Measurements from ENCODE around the gene MCAM. TPM values are rescaled to one million over a fixed set of nuclear protein-coding genes. Genes with fewer than 3 reads are reported as not detected.

Gene MCAM, protein sequence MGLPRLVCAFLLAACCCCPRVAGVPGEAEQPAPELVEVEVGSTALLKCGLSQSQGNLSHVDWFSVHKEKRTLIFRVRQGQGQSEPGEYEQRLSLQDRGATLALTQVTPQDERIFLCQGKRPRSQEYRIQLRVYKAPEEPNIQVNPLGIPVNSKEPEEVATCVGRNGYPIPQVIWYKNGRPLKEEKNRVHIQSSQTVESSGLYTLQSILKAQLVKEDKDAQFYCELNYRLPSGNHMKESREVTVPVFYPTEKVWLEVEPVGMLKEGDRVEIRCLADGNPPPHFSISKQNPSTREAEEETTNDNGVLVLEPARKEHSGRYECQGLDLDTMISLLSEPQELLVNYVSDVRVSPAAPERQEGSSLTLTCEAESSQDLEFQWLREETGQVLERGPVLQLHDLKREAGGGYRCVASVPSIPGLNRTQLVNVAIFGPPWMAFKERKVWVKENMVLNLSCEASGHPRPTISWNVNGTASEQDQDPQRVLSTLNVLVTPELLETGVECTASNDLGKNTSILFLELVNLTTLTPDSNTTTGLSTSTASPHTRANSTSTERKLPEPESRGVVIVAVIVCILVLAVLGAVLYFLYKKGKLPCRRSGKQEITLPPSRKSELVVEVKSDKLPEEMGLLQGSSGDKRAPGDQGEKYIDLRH
- not detected for polyA plus RNA-seq (ENCODE audit: low read depth in 6 of 6)

DNA sequence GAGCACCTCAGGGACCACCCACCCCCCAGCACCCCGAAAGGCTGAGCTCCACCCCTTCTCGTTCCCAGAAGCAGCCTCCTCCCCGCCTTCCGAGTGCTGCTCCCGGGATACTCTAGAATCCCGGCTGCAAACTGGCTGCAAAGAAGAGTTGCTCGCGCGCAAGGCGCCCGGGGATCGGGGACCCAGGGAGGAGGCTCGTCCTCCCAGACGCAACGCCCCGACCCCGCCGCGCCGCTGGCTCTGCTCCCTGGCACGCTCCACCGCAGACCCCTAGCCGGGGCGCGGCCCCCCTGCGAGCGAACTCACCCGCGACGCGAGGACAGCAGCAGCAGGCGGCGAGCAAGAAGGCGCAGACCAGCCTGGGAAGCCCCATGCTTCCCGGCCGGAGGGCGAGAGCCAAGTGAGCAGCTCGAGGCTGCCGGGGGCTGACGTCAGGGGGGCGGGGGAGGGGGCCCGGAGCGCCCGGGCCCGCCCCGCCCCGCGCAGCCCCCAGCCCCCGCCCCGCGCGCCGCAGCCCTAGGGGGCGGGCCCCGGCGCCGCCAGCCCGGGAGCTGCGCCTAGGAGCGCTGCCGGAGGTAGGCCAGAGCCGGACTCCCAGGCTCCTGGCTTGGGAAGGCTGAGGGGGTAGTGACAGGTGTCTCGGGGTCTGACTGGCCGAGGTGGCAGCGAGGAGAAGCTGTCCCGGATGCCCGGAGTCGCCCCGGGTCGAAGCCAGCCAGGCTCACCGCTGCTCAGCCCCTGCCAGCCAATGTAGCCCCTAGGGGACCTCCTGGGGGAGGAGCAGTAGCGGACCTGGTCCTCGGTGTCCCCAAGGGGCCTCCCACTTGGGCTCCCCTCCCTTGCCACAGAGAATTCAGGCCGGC is at the start of gene MCAM:
MCAM (minus strand) TSS at position 402 of the 863 bp plus-strand sequence; CDS start at position 373, 29 bp downstream.
- no peak within 1 kb of the TSS for H3K27ac Mint-ChIP-seq
- DNase-seq (no peak), ATAC-seq (ENCODE audit: low read depth in 2 of 2) (no peak)
- H3K27me3 Mint-ChIP-seq = peaks cover 12 to 52% (median 40%) of the 10 kb centered on the region in 3 donors
- peak within 1 kb of the TSS; percentile 54 to 85 (median 76) for H3K4me3 Mint-ChIP-seq
- H3K4me1 Mint-ChIP-seq = peaks cover 29 to 45% (median 34%) of the 10 kb centered on the region in 3 donors
- H3K9me3 Mint-ChIP-seq = no peaks in the 10 kb centered on the region
- H3K36me3 Mint-ChIP-seq = no peaks in the 10 kb centered on the region

DNA sequence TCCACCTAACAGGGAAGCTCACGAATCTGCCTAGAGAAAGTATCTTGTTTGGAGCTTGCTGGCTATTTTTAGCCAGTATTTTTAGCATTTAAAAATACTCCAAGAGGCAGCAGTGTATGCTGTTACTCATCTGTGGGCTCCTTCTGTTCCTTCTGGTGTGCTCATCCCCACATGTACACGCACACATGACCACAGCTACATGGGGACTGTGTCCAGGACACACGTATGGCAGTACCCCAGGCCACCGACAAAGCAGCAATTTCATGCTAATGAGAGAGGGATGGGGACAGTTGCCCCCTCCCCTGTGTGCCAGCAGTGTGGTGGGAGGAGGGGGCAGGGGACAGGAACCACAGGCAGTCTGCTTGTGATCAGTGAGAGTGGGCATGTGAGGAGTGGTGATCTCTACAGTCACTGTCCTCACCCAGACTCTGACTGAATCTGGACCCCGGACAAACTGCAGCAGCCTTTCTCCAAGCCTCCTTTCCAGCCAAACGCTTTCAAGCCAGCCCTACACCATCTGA is 48.2 kb upstream of the MCAM start:
- DNase-seq (no peak), ATAC-seq (ENCODE audit: low read depth in 2 of 2) (no peak)
- H3K36me3 Mint-ChIP-seq = peaks cover 0 to 9% of the 10 kb centered on the region in 2 donors
- H3K27me3 Mint-ChIP-seq = peaks cover 37 to 76% (median 71%) of the 10 kb centered on the region in 3 donors
- H3K9me3 Mint-ChIP-seq = peaks cover 0 to 3% (median 0%) of the 10 kb centered on the region in 7 donors
- peak overlapping the region in 4 of 8 donors; percentile 64 to 87 (median 86) for H3K4me3 Mint-ChIP-seq
- H3K4me1 Mint-ChIP-seq = peaks cover 5 to 16% (median 7%) of the 10 kb centered on the region in 3 donors
- H3K27ac Mint-ChIP-seq = no peak overlapping the region

DNA sequence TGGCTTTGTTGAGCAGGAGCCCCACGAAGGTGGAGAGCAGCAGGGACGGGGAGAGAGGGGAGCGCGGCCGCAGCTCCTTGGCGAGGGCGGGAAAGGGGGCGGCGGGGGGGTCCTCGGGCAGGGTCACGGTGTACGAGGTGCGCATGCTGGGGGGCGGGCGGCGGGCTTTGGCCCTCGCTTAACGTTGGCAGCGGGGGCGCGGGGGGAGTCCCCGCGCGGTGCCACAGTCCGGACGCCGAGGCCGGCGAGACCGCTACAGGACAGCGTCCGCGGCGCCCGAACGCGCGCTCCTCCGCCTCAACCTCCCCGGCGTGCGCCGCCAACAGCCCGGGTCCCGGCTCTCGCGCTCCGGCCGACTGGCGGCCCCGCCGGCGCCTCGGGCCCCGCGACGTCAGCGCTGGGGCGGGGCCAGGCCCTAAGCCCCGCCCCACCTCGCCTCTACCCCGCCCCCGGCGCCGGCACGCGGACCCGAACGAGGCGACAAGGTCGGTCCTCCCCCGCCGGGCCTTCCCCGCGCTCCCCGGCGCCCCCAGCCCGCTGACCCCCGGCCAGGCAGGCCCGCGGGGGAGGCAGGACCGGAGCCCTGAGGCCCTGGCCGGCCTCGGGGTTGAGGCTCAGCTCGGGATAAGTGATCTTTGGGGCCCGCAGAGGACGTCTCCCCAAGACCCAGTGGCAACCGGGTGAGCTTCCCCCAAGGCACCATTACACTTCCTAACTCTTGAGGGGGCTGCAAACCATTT is 47.1 kb upstream of the MCAM start:
- peaks cover 41 to 69% (median 62%) of the 10 kb centered on the region in 3 donors for H3K27me3 Mint-ChIP-seq

DNA sequence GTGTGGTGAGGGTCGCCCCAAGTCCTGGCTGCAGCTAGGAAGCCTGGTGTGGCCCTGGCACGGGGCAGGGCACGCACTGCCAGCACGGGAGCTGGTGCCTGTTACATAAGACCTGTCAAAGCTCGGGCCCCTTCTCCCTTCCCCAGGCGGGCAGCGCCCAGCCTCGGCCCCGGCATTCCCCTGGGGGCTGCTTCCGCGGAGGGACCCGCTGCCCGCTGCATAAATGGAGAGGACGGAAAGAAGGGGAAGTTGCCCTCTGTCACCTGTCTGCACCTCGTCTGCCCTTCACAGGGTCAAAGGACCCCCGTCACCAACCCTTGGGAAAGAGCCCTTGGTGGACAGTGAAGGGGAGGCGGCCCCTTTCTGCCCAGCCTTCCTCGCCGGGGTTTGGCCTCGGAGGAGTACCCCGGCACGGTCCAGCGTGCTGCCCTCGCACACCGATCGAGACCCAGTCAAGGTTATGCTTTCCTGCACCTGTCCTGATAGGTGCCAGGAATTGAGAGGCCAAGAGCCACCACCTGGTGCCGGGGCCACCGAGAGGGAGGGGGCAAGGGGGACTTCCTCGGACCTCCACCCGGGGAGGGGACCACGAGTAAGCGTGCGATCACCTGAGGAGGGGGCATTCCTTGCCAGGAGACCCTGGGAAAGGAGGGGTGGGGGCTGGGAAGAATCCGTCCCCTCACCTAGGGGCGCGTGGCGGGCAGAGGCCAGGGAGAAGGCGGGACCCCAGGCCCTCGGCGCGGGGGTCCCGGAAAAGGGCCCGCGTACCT is 46.3 kb upstream of the MCAM start:
- H3K4me1 Mint-ChIP-seq = peaks cover 16 to 29% (median 19%) of the 10 kb centered on the region in 3 donors
- peaks cover 0 to 3% (median 0%) of the 10 kb centered on the region in 7 donors for H3K9me3 Mint-ChIP-seq
- H3K27ac Mint-ChIP-seq = peak overlapping the region in 1 of 6 donors; percentile 36
- peak overlapping the region in 7 of 8 donors; percentile 45 to 82 (median 68) for H3K4me3 Mint-ChIP-seq
- DNase-seq (no peak), ATAC-seq (ENCODE audit: low read depth in 2 of 2) (no peak)
- H3K27me3 Mint-ChIP-seq = peaks cover 41 to 63% (median 56%) of the 10 kb centered on the region in 3 donors
- H3K36me3 Mint-ChIP-seq = peaks cover 0 to 9% of the 10 kb centered on the region in 2 donors

More for the DNA sequence above, 47.1 kb upstream of the MCAM start:
- ATAC-seq (ENCODE audit: low read depth in 2 of 2) (peak; percentile 84 to 86), DNase-seq (peak; percentile 52)
- H3K36me3 Mint-ChIP-seq = peaks cover 0 to 9% of the 10 kb centered on the region in 2 donors
- peaks cover 0 to 3% (median 0%) of the 10 kb centered on the region in 7 donors for H3K9me3 Mint-ChIP-seq
- peak overlapping the region; percentile 44 to 91 (median 86) for H3K4me3 Mint-ChIP-seq
- peaks cover 16 to 27% (median 16%) of the 10 kb centered on the region in 3 donors for H3K4me1 Mint-ChIP-seq
- H3K27ac Mint-ChIP-seq = peak overlapping the region in 3 of 6 donors; percentile 24 to 94 (median 94)

DNA sequence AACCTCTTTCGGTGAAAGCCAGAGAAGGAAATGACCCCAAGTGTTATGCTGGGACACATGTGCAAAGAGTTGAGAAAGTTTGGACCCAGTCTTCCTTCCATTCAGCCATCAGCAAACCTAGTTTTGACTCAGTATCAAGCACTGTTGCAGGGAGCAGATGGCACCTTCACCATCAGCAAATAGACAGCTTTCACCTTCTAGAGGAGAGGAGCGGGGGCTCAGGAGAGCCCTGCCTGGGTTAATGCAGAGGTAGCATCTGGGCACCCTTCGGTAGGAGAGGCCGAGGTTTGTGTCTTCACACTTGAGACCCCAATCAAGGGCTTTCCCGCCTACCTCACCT is 45.8 kb upstream of the MCAM start:
- Mint-ChIP-seq H3K4me3 (peak overlapping the region in 7 of 8 donors; percentile 45 to 82 (median 65)), H3K27me3 (peaks cover 40 to 59% (median 53%) of the 10 kb centered on the region in 3 donors), H3K27ac (peak overlapping the region in 1 of 6 donors; percentile 3), H3K4me1 (peaks cover 20 to 35% (median 24%) of the 10 kb centered on the region in 3 donors), H3K9me3 (peaks cover 0 to 3% (median 0%) of the 10 kb centered on the region in 7 donors), H3K36me3 (peaks cover 0 to 9% of the 10 kb centered on the region in 2 donors)
- ATAC-seq (ENCODE audit: low read depth in 2 of 2) (no peak), DNase-seq (no peak)

DNA sequence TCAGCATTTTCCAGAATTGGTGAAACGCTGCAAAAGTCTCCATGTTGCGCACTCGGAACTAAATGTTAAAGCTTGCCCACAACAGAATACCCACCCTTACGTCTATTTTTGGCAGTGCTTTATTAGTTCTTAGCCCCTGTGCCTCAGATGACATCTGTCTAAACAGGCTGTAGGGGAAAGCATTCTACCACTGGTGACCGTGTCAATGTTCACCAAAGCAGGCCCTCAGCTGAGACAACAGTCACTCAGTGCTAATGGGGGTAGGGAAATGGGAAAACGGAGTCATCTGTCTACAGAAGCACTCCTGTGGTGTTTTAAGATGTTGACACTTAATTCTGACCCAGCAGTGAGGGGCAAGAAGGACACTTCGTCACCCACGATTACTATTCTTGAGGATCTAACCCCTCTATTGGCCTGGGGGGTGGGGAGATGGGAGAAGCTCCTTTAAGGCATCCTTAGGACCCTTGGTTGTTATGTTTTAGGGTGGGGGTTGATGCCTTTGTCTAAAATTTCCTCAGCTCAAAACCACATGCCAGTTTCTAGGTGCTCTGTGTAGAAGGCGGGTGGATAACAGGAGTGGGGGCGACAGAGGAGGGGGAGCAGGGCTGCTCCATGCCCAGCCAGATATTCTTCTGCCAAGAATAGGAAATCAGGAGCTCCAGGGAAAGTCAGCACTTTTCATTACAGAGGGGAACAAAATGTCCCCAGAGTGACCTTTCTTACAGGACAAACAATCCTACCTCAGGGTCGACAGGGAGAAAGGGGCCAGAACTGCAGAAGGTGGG is 45.2 kb upstream of the MCAM start:
- Mint-ChIP-seq H3K27me3 (peaks cover 34 to 59% (median 53%) of the 10 kb centered on the region in 3 donors), H3K27ac (peak overlapping the region in 1 of 6 donors; percentile 3), H3K4me3 (peak overlapping the region in 7 of 8 donors; percentile 15 to 82 (median 59)), H3K4me1 (peaks cover 26 to 40% (median 29%) of the 10 kb centered on the region in 3 donors), H3K36me3 (peaks cover 0 to 9% of the 10 kb centered on the region in 2 donors), H3K9me3 (peaks cover 0 to 3% (median 0%) of the 10 kb centered on the region in 7 donors)
- ATAC-seq (ENCODE audit: low read depth in 2 of 2) = no peak
- DNase-seq = no peak

DNA sequence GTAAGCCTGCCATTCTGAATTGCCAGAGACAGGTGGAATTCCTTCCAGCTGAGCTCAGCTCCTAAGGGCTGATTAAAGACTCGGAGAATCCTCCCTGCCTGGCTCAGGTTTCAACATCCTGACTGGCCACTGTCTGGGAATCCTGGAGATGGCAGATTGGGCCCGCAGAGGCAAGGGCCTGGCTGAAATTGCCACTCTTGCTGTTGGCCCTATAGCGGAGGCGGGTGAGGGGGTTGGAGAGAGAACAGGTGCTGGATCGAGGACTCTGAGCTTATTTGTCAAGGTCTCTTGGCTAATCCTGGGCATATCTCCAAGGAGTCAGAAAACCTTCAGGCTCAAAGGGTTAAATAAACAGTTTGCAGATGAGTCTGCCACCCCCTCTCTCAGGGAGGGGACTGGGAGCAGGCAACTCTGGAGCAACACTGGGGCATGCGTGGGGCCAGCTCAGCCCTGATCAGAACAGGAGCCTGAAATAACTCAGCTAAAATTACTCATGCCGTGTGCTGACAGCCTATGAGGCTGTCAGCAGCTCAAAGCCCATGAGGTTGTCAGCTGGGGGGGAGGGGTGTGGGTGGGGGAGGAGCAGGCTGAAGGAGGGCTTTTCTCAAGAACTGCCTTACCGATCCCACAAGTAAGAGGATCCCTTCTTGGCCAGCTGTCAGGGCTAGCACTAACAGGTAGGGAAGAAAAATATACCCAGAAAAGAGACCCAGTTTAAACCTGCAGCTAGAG is 44.3 kb upstream of the MCAM start:
- H3K4me3 Mint-ChIP-seq = peak overlapping the region in 1 of 8 donors; percentile 37
- peaks cover 25 to 57% (median 53%) of the 10 kb centered on the region in 3 donors for H3K27me3 Mint-ChIP-seq
- H3K27ac Mint-ChIP-seq = no peak overlapping the region
- ATAC-seq (ENCODE audit: low read depth in 2 of 2) = no peak
- no peak for DNase-seq
- H3K36me3 Mint-ChIP-seq = peaks cover 0 to 9% of the 10 kb centered on the region in 2 donors
- H3K4me1 Mint-ChIP-seq = peaks cover 33 to 47% (median 34%) of the 10 kb centered on the region in 3 donors
- peaks cover 0 to 3% (median 0%) of the 10 kb centered on the region in 7 donors for H3K9me3 Mint-ChIP-seq

DNA sequence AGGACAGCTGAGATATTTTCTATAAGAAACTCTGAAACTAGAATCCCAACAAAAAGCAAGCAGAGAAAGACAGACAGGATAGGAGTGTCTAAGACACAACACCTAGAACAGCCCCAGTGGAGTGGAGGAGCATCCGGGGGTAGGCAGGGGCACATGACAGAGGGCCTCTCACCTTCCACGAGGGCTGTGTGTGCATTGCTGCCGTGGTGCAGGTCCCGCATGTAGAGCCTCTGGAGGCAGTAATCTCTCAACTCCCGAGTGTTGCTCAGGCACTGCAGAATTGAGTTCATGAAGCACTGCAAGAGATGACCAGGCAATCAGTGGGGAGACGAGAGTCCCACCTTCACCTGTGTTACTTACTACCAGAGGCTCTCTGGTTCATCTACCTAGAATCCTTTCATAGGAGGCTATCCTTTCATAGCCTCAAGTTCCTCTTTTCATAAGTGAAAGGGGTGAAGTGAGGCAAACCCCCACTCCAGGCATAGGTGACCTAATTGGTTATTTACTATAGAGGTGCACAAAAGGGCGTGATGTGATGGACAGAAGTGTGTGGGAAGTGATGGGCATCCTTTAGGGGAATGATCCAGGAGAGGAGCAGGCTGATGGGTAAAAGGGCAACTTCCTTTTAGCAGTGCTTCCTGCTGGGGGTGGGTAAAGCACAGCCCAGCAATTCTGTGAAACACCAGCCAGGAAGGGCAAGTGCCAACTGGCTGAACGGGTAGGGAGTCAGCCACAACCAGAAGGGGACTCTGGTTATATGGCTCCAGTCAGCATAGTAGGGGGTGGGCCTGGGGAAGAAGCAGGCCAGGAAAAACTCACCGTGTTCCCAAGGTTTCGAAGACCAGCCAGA is 42.7 kb upstream of the MCAM start:
- Mint-ChIP-seq H3K27ac (peak overlapping the region in 1 of 6 donors; percentile 63), H3K36me3 (peaks cover 0 to 4% of the 10 kb centered on the region in 2 donors), H3K27me3 (peaks cover 22 to 57% (median 49%) of the 10 kb centered on the region in 3 donors), H3K4me3 (peak overlapping the region in 1 of 8 donors; percentile 16), H3K4me1 (peaks cover 32 to 46% (median 36%) of the 10 kb centered on the region in 3 donors), H3K9me3 (peaks cover 0 to 2% (median 0%) of the 10 kb centered on the region in 7 donors)
- DNase-seq (no peak), ATAC-seq (ENCODE audit: low read depth in 2 of 2) (peak in 1 of 2 donors; percentile 19)

DNA sequence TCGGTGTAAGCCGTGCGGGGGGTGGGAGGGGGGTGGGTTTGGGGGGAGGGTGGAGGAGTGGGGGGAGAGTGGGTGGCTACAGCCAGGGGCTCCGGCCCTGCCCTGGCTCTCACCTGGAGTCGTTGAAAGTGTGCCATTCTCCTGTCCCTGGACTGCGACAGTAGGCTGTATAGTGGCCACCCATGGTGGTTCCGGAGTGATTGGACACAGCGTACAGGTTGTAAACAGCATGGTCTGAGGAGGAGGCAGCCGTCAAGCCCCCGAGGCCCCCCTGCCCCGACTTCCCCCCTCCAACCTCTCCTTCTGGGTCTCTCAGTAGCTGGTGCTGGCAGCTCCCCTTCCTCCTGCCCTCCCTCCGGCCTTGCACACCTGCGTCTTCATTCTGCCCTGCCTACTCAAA is 40.1 kb upstream of the MCAM start:
- peaks cover 31 to 57% (median 39%) of the 10 kb centered on the region in 3 donors for H3K27me3 Mint-ChIP-seq
- peaks cover 28 to 35% (median 33%) of the 10 kb centered on the region in 3 donors for H3K4me1 Mint-ChIP-seq
- DNase-seq (no peak), ATAC-seq (ENCODE audit: low read depth in 2 of 2) (no peak)
- H3K36me3 Mint-ChIP-seq = no peaks in the 10 kb centered on the region
- no peaks in the 10 kb centered on the region for H3K9me3 Mint-ChIP-seq
- peak overlapping the region in 1 of 6 donors; percentile 88 for H3K27ac Mint-ChIP-seq
- peak overlapping the region; percentile 57 to 94 (median 75) for H3K4me3 Mint-ChIP-seq
